ENCODE measurements around the gene GALNTL6. TPM values are rescaled to one million over a fixed set of nuclear protein-coding genes. Genes with fewer than 3 reads are reported as not detected.

GALNTL6 gene
- total RNA-seq, 1 experiment from 2014 or later, result not detected

GRCh38 chr4:172149329-172149728, 336.1 kb downstream of the GALNTL6 start:
- CTCF ChIA-PET, result no interaction called here
- intact Hi-C loops (cut with micrococcal nuclease; ENCODE audit: unreplicated experiment), result no loop called here
- BruUV-seq (replicated peaks), result no TSS peak

GRCh38 chr4:172152284-172152683, 339.1 kb downstream of the GALNTL6 start:
- H3K4me2 ChIP-seq, result no peak overlapping the region
- no peaks in the 10 kb centered on the region for H3K79me2 ChIP-seq (ENCODE audit: low read depth)
- no peaks in the 10 kb centered on the region for H3K9me2 ChIP-seq (ENCODE audit: insufficient read depth)
- no peaks in the 10 kb centered on the region for H3K4me1 ChIP-seq (replicated peaks; ENCODE audit: insufficient read depth)
- no peak overlapping the region for H3K4me3 ChIP-seq
- BruUV-seq (replicated peaks), result no TSS peak
- TF ChIP-seq EZH2 (IDR thresholded peaks at IDR 0.05; ENCODE audit: low read depth), result no peak
- no peak for TF ChIP-seq CTCF (conservative IDR thresholded peaks at IDR 0.05)
- no peak overlapping the region for H2AFZ ChIP-seq
- no peak overlapping the region for H3K27ac ChIP-seq
- H3K36me3 ChIP-seq (ENCODE audit: low read depth), result no peaks in the 10 kb centered on the region
- H3K27me3 ChIP-seq (ENCODE audit: insufficient read depth, low read depth), result no peaks in the 10 kb centered on the region
- H4K20me1 ChIP-seq (ENCODE audit: insufficient read depth), result no peaks in the 10 kb centered on the region
- CTCF ChIA-PET, result interaction anchor here (0.6 kb wide), 1 partner anchor 890 kb away, joined by 3 read pairs; no protein-coding TSS in a partner anchor
- no peaks in the 10 kb centered on the region for H3F3A ChIP-seq (ENCODE audit: insufficient read depth, low read depth)
- intact Hi-C loops (cut with micrococcal nuclease; ENCODE audit: unreplicated experiment), result no loop called here
- no peak for DNase-seq
- POLR2A ChIA-PET (ENCODE audit: unreplicated experiment), result no interaction called here
- no peaks in the 10 kb centered on the region for H3K9me3 ChIP-seq (ENCODE audit: insufficient read depth, low read depth)

More at GRCh38 chr4:172149329-172149728, 336.1 kb downstream of the GALNTL6 start:
- Histone ChIP-seq H3F3A (ENCODE audit: insufficient read depth, low read depth) (no peaks in the 10 kb centered on the region), H3K27me3 (ENCODE audit: insufficient read depth, low read depth) (no peaks in the 10 kb centered on the region), H3K27ac (no peak overlapping the region), H3K9me3 (ENCODE audit: insufficient read depth, low read depth) (no peaks in the 10 kb centered on the region), H3K4me1 (replicated peaks; ENCODE audit: insufficient read depth) (no peaks in the 10 kb centered on the region), H2AFZ (no peak overlapping the region), H3K79me2 (ENCODE audit: low read depth) (no peaks in the 10 kb centered on the region), H3K9me2 (ENCODE audit: insufficient read depth) (no peaks in the 10 kb centered on the region), H4K20me1 (ENCODE audit: insufficient read depth) (no peaks in the 10 kb centered on the region), H3K4me3 (no peak overlapping the region), H3K4me2 (no peak overlapping the region), H3K36me3 (ENCODE audit: low read depth) (no peaks in the 10 kb centered on the region)
- no peak for DNase-seq
- TF ChIP-seq EZH2 (IDR thresholded peaks at IDR 0.05; ENCODE audit: low read depth), result no peak
- POLR2A ChIA-PET (ENCODE audit: unreplicated experiment), result no interaction called here

GRCh38 chr4:172153719-172154118, 340.5 kb downstream of the GALNTL6 start:
- Histone ChIP-seq H3F3A (ENCODE audit: insufficient read depth, low read depth) (no peaks in the 10 kb centered on the region), H2AFZ (no peak overlapping the region), H3K27ac (no peak overlapping the region), H3K4me3 (no peak overlapping the region), H3K4me1 (replicated peaks; ENCODE audit: insufficient read depth) (no peaks in the 10 kb centered on the region), H3K9me2 (ENCODE audit: insufficient read depth) (no peaks in the 10 kb centered on the region), H3K79me2 (ENCODE audit: low read depth) (no peaks in the 10 kb centered on the region), H3K9me3 (ENCODE audit: insufficient read depth, low read depth) (no peaks in the 10 kb centered on the region), H3K4me2 (no peak overlapping the region), H3K27me3 (ENCODE audit: insufficient read depth, low read depth) (no peaks in the 10 kb centered on the region), H4K20me1 (ENCODE audit: insufficient read depth) (no peaks in the 10 kb centered on the region), H3K36me3 (ENCODE audit: low read depth) (no peaks in the 10 kb centered on the region)
- no peak for DNase-seq
- ChIA-PET POLR2A (ENCODE audit: unreplicated experiment) (no interaction called here), CTCF (no interaction called here)
- TF ChIP-seq EZH2 (IDR thresholded peaks at IDR 0.05; ENCODE audit: low read depth) (no peak), CTCF (conservative IDR thresholded peaks at IDR 0.05) (no peak)
- BruUV-seq (replicated peaks), result no TSS peak
- intact Hi-C loops (cut with micrococcal nuclease; ENCODE audit: unreplicated experiment), result no loop called here

- no TSS peak for BruUV-seq (replicated peaks)
- Histone ChIP-seq H3K27me3 (ENCODE audit: insufficient read depth, low read depth) (no peaks in the 10 kb centered on the region), H3K4me1 (replicated peaks; ENCODE audit: insufficient read depth) (no peaks in the 10 kb centered on the region), H3K4me2 (no peak overlapping the region), H2AFZ (no peak overlapping the region), H3K36me3 (ENCODE audit: low read depth) (no peaks in the 10 kb centered on the region), H3K9me3 (ENCODE audit: insufficient read depth, low read depth) (no peaks in the 10 kb centered on the region), H3K4me3 (no peak overlapping the region), H4K20me1 (ENCODE audit: insufficient read depth) (no peaks in the 10 kb centered on the region), H3K9me2 (ENCODE audit: insufficient read depth) (no peaks in the 10 kb centered on the region), H3K79me2 (ENCODE audit: low read depth) (no peaks in the 10 kb centered on the region), H3K27ac (no peak overlapping the region), H3F3A (ENCODE audit: insufficient read depth, low read depth) (no peaks in the 10 kb centered on the region)
- intact Hi-C loops (cut with micrococcal nuclease; ENCODE audit: unreplicated experiment), result no loop called here
- CTCF ChIA-PET, result no interaction called here
- TF ChIP-seq CTCF (conservative IDR thresholded peaks at IDR 0.05) (no peak), EZH2 (IDR thresholded peaks at IDR 0.05; ENCODE audit: low read depth) (no peak)
- no peak for DNase-seq
- POLR2A ChIA-PET (ENCODE audit: unreplicated experiment), result no interaction called here
Measured at GRCh38 chr4:172155838-172156345, 342.7 kb downstream of the GALNTL6 start.
